ENCODE measurements around the gene TPM1. TPM values are rescaled to one million over a fixed set of nuclear protein-coding genes. Genes with fewer than 3 reads are reported as not detected.

Gene TPM1
- total RNA-seq, 1 experiment from 2014 or later = 22.5 TPM

- TF ChIP-seq YY1 (IDR thresholded peaks at IDR 0.05; ENCODE audit: extremely low read depth, insufficient replicate concordance, low read depth, low read length) = no peak
- TF ChIP-seq POLR2AphosphoS5 (IDR thresholded peaks at IDR 0.05; ENCODE audit: low read depth, low read length) = no peak
- TF ChIP-seq ELF1 (IDR thresholded peaks at IDR 0.05; ENCODE audit: borderline replicate concordance, low read depth) = no peak
- no peak for TF ChIP-seq SIN3A (IDR thresholded peaks at IDR 0.05; ENCODE audit: low read depth)
- no peak for ATAC-seq
- Histone ChIP-seq H4K20me1 (ENCODE audit: insufficient read depth) (no peaks in the 10 kb centered on the region), H3K4me2 (ENCODE audit: low read length) (no peak overlapping the region), H3K9ac (ENCODE audit: low read length) (no peak overlapping the region), H3K9me3 (ENCODE audit: control insufficient read depth in 1 of 2, insufficient read depth in 1 of 2, low read depth in 1 of 2, low read length in 2 of 2) (no peaks in the 10 kb centered on the region), H3K4me1 (ENCODE audit: control insufficient read depth in 1 of 2, insufficient read depth in 2 of 2, low read length in 2 of 2) (peaks cover 11 to 29% of the 10 kb centered on the region in 2 experiments), H3K36me3 (ENCODE audit: control insufficient read depth in 1 of 2, insufficient read depth in 2 of 2, low read length in 2 of 2) (no peaks in the 10 kb centered on the region), H3K27me3 (ENCODE audit: insufficient read depth, low read length) (no peaks in the 10 kb centered on the region), H3K9me2 (ENCODE audit: insufficient read depth) (no peaks in the 10 kb centered on the region), H2AFZ (ENCODE audit: low read depth, low read length, poor library complexity, severe bottlenecking) (no peak overlapping the region), H3K79me2 (ENCODE audit: insufficient read depth, low read length) (no peaks in the 10 kb centered on the region; the same call in 1 of the 2 replicates), H3K27ac (ENCODE audit: low read depth, low read length) (no peak overlapping the region), H3K4me3 (replicated peaks in 1 of 2; ENCODE audit: low read depth in 1 of 2, low read length in 2 of 2) (no peak overlapping the region)
- intact Hi-C loops (cut with micrococcal nuclease) = no loop called here
- BruUV-seq (replicated peaks) = TSS peak; percentile 40
- RAD21 ChIA-PET (ENCODE audit: low non-redundant PET in 1 of 2, low total read pairs in 2 of 2, uncharacterized antibody in 2 of 2, unreplicated experiment in 2 of 2) = no interaction called here
- POLR2A ChIA-PET = no interaction called here
- CTCF ChIA-PET = no interaction called here
- DNase-seq (ENCODE audit: low read depth, low spot score) = no peak
These were observed 8.2 kb downstream of the TPM1 start for GRCh38 chr15:63050731-63051155.

GRCh38 chr15:63051156-63052066 lies 8.9 kb downstream of the TPM1 start:
- Histone ChIP-seq H3K9me2 (ENCODE audit: insufficient read depth) (no peaks in the 10 kb centered on the region), H3K9ac (ENCODE audit: low read length) (no peak overlapping the region), H3K27ac (ENCODE audit: low read depth, low read length) (no peak overlapping the region), H3K36me3 (ENCODE audit: control insufficient read depth in 1 of 2, insufficient read depth in 2 of 2, low read length in 2 of 2) (no peaks in the 10 kb centered on the region), H3K79me2 (ENCODE audit: insufficient read depth, low read length) (no peaks in the 10 kb centered on the region; the same call in 1 of the 2 replicates), H3K4me3 (replicated peaks in 1 of 2; ENCODE audit: low read depth in 1 of 2, low read length in 2 of 2) (no peak overlapping the region), H3K4me1 (ENCODE audit: control insufficient read depth in 1 of 2, insufficient read depth in 2 of 2, low read length in 2 of 2) (peaks cover 11 to 26% of the 10 kb centered on the region in 2 experiments), H2AFZ (ENCODE audit: low read depth, low read length, poor library complexity, severe bottlenecking) (no peak overlapping the region), H3K9me3 (ENCODE audit: control insufficient read depth in 1 of 2, insufficient read depth in 1 of 2, low read depth in 1 of 2, low read length in 2 of 2) (no peaks in the 10 kb centered on the region), H3K4me2 (ENCODE audit: low read length) (no peak overlapping the region), H3K27me3 (ENCODE audit: insufficient read depth, low read length) (no peaks in the 10 kb centered on the region), H4K20me1 (ENCODE audit: insufficient read depth) (no peaks in the 10 kb centered on the region)
- ChIA-PET CTCF (no interaction called here), POLR2A (no interaction called here), RAD21 (ENCODE audit: low non-redundant PET in 1 of 2, low total read pairs in 2 of 2, uncharacterized antibody in 2 of 2, unreplicated experiment in 2 of 2) (no interaction called here)
- TF ChIP-seq ZBTB33 (IDR thresholded peaks at IDR 0.05; ENCODE audit: extremely low read depth, insufficient replicate concordance, low read length) = no peak
- TF ChIP-seq RAD21 (IDR thresholded peaks at IDR 0.05; ENCODE audit: low read depth) = no peak
- no peak for TF ChIP-seq MAX (IDR thresholded peaks at IDR 0.05)
- no peak for TF ChIP-seq EZH2 (IDR thresholded peaks at IDR 0.05)
- no peak for TF ChIP-seq JUND (IDR thresholded peaks at IDR 0.05)
- no peak for TF ChIP-seq CBX3 (IDR thresholded peaks at IDR 0.05; ENCODE audit: low read depth)
- no peak for TF ChIP-seq ATF3 (IDR thresholded peaks at IDR 0.05)
- TF ChIP-seq ZFX (IDR thresholded peaks at IDR 0.05) = no peak
- TF ChIP-seq TCF7L2 (IDR thresholded peaks at IDR 0.05; ENCODE audit: borderline replicate concordance, extremely low read depth, insufficient read depth, insufficient read length) = no peak
- no peak for TF ChIP-seq EZH2phosphoT487 (IDR thresholded peaks at IDR 0.05; ENCODE audit: borderline replicate concordance)
- no peak for DNase-seq (ENCODE audit: low read depth, low spot score)
- intact Hi-C loops (cut with micrococcal nuclease) = no loop called here
- no peak for ATAC-seq
- no TSS peak for BruUV-seq (replicated peaks)

All from HCT116 (cell line).